C4-2B (cell line): ENCODE data around the gene ADAM10.

Experiments used
- CTCF ChIP-seq: fragments of 450-650 bp; conservative IDR thresholded peaks from 2 replicates; pipeline ENCODE4 v1.5.1; 2017; ENCODE audit warnings: mild to moderate bottlenecking
- ZFX ChIP-seq: fragments of 450-650 bp; IDR thresholded peaks from 2 replicates; pipeline ENCODE4 v1.6.1; 2017

GRCh38 chr15:58587486-58587885 is 162.0 kb downstream of the ADAM10 start:
- TF ChIP-seq CTCF, result no peak
- no peak for TF ChIP-seq ZFX
